Measurements from ENCODE around the gene PAX2. TPM values are rescaled to one million over a fixed set of nuclear protein-coding genes. Genes with fewer than 3 reads are reported as not detected.

The PAX2 gene
- total RNA-seq, 1 experiment from 2014 or later, result not detected

DNA sequence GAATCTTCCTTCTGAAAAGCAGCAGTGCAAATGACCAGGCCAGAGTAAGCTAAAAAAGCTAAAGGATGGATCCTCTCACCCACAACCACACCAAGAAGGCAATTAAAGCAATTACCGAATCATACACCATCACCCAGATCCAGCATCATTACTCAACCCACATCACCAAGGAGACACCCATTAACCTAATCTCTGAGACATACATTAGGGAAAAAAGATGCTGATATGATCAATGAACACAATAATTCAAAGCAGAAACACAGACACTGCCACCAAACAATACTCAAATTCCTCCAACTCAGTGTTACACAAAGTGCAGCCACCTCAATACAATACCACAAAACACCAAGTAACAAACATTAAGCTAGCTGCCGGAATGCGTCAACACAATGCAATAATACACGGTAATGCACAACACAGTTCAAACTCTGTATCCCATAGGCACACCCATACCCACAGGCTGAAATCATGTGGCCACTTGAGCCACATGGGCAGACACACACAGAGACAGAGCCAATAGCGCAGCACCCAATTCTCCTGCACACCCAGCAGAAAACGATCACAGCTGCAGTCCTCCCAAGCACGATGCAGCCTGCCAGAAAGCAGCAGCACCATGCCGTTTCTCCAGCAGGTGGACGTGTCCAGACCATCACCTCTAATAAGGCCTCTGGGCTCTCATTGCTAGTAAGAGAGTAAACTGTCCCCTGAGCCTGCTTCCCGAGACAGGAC lies 21.5 kb downstream of the PAX2 start:
- Histone ChIP-seq H3K27me3 (ENCODE audit: insufficient read depth, low read length) (peaks cover 5% of the 10 kb centered on the region; the same call in 1 of the 2 replicates), H3K4ac (ENCODE audit: low read depth, low read length) (no peak overlapping the region), H3K18ac (ENCODE audit: insufficient read length, low read depth, low read length) (no peak overlapping the region), H2BK20ac (ENCODE audit: low read depth, low read length, poor library complexity, severe bottlenecking) (no peak overlapping the region), H3K23me2 (ENCODE audit: insufficient read length, low read depth, low read length, poor library complexity, severe bottlenecking) (no peaks in the 10 kb centered on the region), H3K56ac (ENCODE audit: insufficient read length, low read depth, low read length) (no peak overlapping the region), H3K9ac (ENCODE audit: extremely low read depth, insufficient read length, low read length) (no peak overlapping the region), H2BK15ac (ENCODE audit: low read depth, low read length) (no peak overlapping the region), H3K9me3 (ENCODE audit: control insufficient read depth, low read depth, low read length) (no peaks in the 10 kb centered on the region), H2AK5ac (ENCODE audit: insufficient read length, low read length) (no peak overlapping the region), H3K79me1 (ENCODE audit: insufficient read depth, low read depth, low read length, poor library complexity, severe bottlenecking) (no peaks in the 10 kb centered on the region), H2AFZ (ENCODE audit: low read length) (no peak overlapping the region), H4K20me1 (ENCODE audit: control insufficient read depth, insufficient read depth, insufficient read length) (no peaks in the 10 kb centered on the region), H2BK5ac (ENCODE audit: insufficient read length, low read length) (no peak overlapping the region), H3K27ac (ENCODE audit: insufficient read length, low read depth, low read length) (no peak overlapping the region), H2BK120ac (ENCODE audit: low read depth, low read length, poor library complexity, severe bottlenecking) (no peak overlapping the region), H3K14ac (ENCODE audit: insufficient read depth, low read length) (no peak overlapping the region), H2BK12ac (ENCODE audit: insufficient read length, low read depth, low read length) (no peak overlapping the region), H3K23ac (ENCODE audit: insufficient read length, low read depth, low read length) (no peak overlapping the region), H3K79me2 (ENCODE audit: insufficient read depth, low read length) (no peaks in the 10 kb centered on the region), H4K8ac (replicated peaks; ENCODE audit: insufficient read length, low read depth, low read length) (no peak overlapping the region), H3K4me2 (ENCODE audit: insufficient read depth, insufficient read length, low read length) (no peak overlapping the region), H3T11ph (ENCODE audit: low read length) (no peak overlapping the region), H4K5ac (ENCODE audit: insufficient read length, low read depth, low read length) (no peak overlapping the region), H3K4me1 (ENCODE audit: insufficient read depth, low read length) (no peaks in the 10 kb centered on the region), H4K91ac (ENCODE audit: insufficient read length, low read depth, low read length) (no peak overlapping the region)
- Mint-ChIP-seq H3K27ac (no peak overlapping the region), H3K9me3 (no peaks in the 10 kb centered on the region), H3K36me3 (ENCODE audit: insufficient read depth in 1 of 3, low read depth in 3 of 3) (no peaks in the 10 kb centered on the region), H3K27me3 (ENCODE audit: low read depth) (peaks cover 78% of the 10 kb centered on the region), H3K4me3 (no peak overlapping the region), H3K4me1 (no peaks in the 10 kb centered on the region)
- TF ChIP-seq, protein P1, sequence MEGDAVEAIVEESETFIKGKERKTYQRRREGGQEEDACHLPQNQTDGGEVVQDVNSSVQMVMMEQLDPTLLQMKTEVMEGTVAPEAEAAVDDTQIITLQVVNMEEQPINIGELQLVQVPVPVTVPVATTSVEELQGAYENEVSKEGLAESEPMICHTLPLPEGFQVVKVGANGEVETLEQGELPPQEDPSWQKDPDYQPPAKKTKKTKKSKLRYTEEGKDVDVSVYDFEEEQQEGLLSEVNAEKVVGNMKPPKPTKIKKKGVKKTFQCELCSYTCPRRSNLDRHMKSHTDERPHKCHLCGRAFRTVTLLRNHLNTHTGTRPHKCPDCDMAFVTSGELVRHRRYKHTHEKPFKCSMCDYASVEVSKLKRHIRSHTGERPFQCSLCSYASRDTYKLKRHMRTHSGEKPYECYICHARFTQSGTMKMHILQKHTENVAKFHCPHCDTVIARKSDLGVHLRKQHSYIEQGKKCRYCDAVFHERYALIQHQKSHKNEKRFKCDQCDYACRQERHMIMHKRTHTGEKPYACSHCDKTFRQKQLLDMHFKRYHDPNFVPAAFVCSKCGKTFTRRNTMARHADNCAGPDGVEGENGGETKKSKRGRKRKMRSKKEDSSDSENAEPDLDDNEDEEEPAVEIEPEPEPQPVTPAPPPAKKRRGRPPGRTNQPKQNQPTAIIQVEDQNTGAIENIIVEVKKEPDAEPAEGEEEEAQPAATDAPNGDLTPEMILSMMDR (conservative IDR thresholded peaks at IDR 0.05), result peak; percentile 57
- peak; percentile 59 for DNase-seq
- no CpG with 5 or more reads among the region's 10 CpGs for WGBS (ENCODE audit: extremely low coverage, insufficient read length, low lambda C conversion rate)
